HepG2 (cell line): ENCODE data around the gene EPN3. TPM values are rescaled to one million over a fixed set of nuclear protein-coding genes. Genes with fewer than 3 reads are reported as not detected.

Source experiments
- FUBP1 ChIP-seq: sonication (generic); formaldehyde crosslinking; IDR thresholded peaks from 2 replicates; pipeline ENCODE4 v1.5.1; 2020; ENCODE audit warnings: missing genetic modification reagents, mild to moderate bottlenecking, borderline replicate concordance
- GTF2F1 ChIP-seq: fragments of 150-350 bp; IDR thresholded peaks from 2 replicates; pipeline ENCODE4 v1.6.1; 2014; ENCODE audit warnings: low read length
- ISX ChIP-seq: sonication (generic); formaldehyde crosslinking; conservative IDR thresholded peaks from 2 replicates; pipeline ENCODE4 v1.5.0; 2020; ENCODE audit warnings: missing genetic modification reagents
- MAZ ChIP-seq, 2 experiments: sonication (generic) in 1 of 2; formaldehyde crosslinking in 1 of 2; IDR thresholded peaks; 2 replicates each; pipeline versions ENCODE4 v1.5.0 to v1.6.1; 2012 to 2020; ENCODE audit warnings: low read depth in 2 of 2, mild to moderate bottlenecking in 2 of 2, borderline replicate concordance in 1 of 2, improper control_type of control experiment in 1 of 2, low read length in 1 of 2, missing genetic modification reagents in 1 of 2, moderate library complexity in 1 of 2
- NPAS2 ChIP-seq: sonication (generic); formaldehyde crosslinking; IDR thresholded peaks from 2 replicates; pipeline ENCODE4 v1.8.0; 2022; ENCODE audit warnings: mild to moderate bottlenecking, missing genetic modification reagents, borderline replicate concordance
- ONECUT2 ChIP-seq: sonication (generic); formaldehyde crosslinking; IDR thresholded peaks from 2 replicates; pipeline ENCODE4 v1.4.0; 2020; ENCODE audit warnings: missing genetic modification reagents
- PCBP2 ChIP-seq: fragments of 200-400 bp; formaldehyde crosslinking; optimal IDR thresholded peaks from 2 replicates; pipeline ENCODE3; 2018; ENCODE audit warnings: low read length, low read depth; ENCODE audit not compliant: poor library complexity, severe bottlenecking
- SNAI1 ChIP-seq: sonication (generic); formaldehyde crosslinking; IDR thresholded peaks from 2 replicates; pipeline ENCODE4 v1.5.0; 2020; ENCODE audit warnings: mild to moderate bottlenecking, missing genetic modification reagents, borderline replicate concordance
- SRSF9 ChIP-seq: fragments of 200-400 bp; formaldehyde crosslinking; IDR thresholded peaks from 2 replicates; pipeline ENCODE4 v1.6.1; 2018; ENCODE audit warnings: borderline replicate concordance, mild to moderate bottlenecking, low read depth, low read length; ENCODE audit not compliant: insufficient read depth, poor library complexity, severe bottlenecking
- TIGD3 ChIP-seq: sonication (generic); formaldehyde crosslinking; IDR thresholded peaks from 2 replicates; pipeline ENCODE4 v1.5.1; 2020; ENCODE audit warnings: mild to moderate bottlenecking, missing genetic modification reagents, borderline replicate concordance
- TMF1 ChIP-seq: sonication (generic); formaldehyde crosslinking; IDR thresholded peaks from 2 replicates; pipeline ENCODE4 v1.8.1; 2022; ENCODE audit warnings: low read depth, missing genetic modification reagents
- ZMAT3 ChIP-seq: sonication (generic); formaldehyde crosslinking; conservative IDR thresholded peaks from 2 replicates; pipeline ENCODE4 v1.7.0; 2021; ENCODE audit warnings: missing genetic modification reagents
- ZNF20 ChIP-seq: sonication (generic); formaldehyde crosslinking; IDR thresholded peaks from 2 replicates; pipeline ENCODE4 v1.4.0; 2020; ENCODE audit warnings: mild to moderate bottlenecking, moderate library complexity, missing genetic modification reagents
- ZNF34 ChIP-seq: sonication (generic); formaldehyde crosslinking; IDR thresholded peaks from 2 replicates; pipeline ENCODE4 v1.4.0; 2020; ENCODE audit warnings: mild to moderate bottlenecking, missing genetic modification reagents, borderline replicate concordance
- ZNF580 ChIP-seq: IDR thresholded peaks from 2 replicates; pipeline ENCODE4 v1.6.1; 2016; ENCODE audit warnings: low read depth, borderline replicate concordance
- ZNF597 ChIP-seq: sonication (generic); formaldehyde crosslinking; IDR thresholded peaks from 2 replicates; pipeline ENCODE4 v1.5.0; 2020; ENCODE audit warnings: missing genetic modification reagents
- ZNF614 ChIP-seq: IDR thresholded peaks from 2 replicates; pipeline ENCODE4 v1.6.1; 2018; ENCODE audit warnings: missing biosample characterization, missing genetic modification reagents, inconsistent platforms, borderline replicate concordance
- ZNF720 ChIP-seq: sonication (generic); formaldehyde crosslinking; IDR thresholded peaks from 2 replicates; pipeline ENCODE4 v1.4.0; 2020; ENCODE audit warnings: missing genetic modification reagents
- ZNF781 ChIP-seq: sonication (generic); formaldehyde crosslinking; IDR thresholded peaks from 2 replicates; pipeline ENCODE4 v1.5.1; 2020; ENCODE audit warnings: borderline replicate concordance, mild to moderate bottlenecking, missing genetic modification reagents; ENCODE audit errors: not compliant biosample characterization
- ZNF800 ChIP-seq: sonication (generic); formaldehyde crosslinking; IDR thresholded peaks from 2 replicates; pipeline ENCODE4 v1.4.0; 2020; ENCODE audit warnings: missing genetic modification reagents
- ZSCAN12 ChIP-seq: sonication (generic); formaldehyde crosslinking; IDR thresholded peaks from 2 replicates; pipeline ENCODE4 v1.9.0; 2021; ENCODE audit warnings: mild to moderate bottlenecking, missing genetic modification reagents
- ZSCAN29 ChIP-seq: sonication (generic); formaldehyde crosslinking; conservative IDR thresholded peaks from 2 replicates; pipeline ENCODE4 v1.4.0; 2020; ENCODE audit warnings: mild to moderate bottlenecking, missing genetic modification reagents
- polyA plus RNA-seq, 8 experiments: library from polyadenylated mRNA; depleted of rRNA in 3 of 8; stranded (reverse) in 7 of 8; unstranded in 1 of 8; fragments of >200 nt; fragmentation: Illumina TruSeq in 4 of 8; extraction: Trizol in 4 of 8; gene quantifications; 2 replicates each; pipeline versions ENCODE4 v1.2.1 to v1.2.3, GENCODE V29; 2011 to 2016; ENCODE audit warnings: low read depth in 4 of 8, missing spikeins in 1 of 8, mixed read lengths in 1 of 8; ENCODE audit not compliant: insufficient read depth in 1 of 8
- total RNA-seq, 5 experiments: library from RNA; depleted of rRNA; stranded (reverse); fragments of >200 nt; fragmentation: Illumina TruSeq; extraction: Trizol; gene quantifications; 2 replicates each; pipeline ENCODE4 v1.2.3, GENCODE V29; 2016; ENCODE audit warnings: low read depth in 1 of 5

Gene EPN3
- total and polyA plus RNA-seq, 2 of the 13 experiments (the other 11 are each of a cell fraction or from before 2014, with no cell fraction given) = 0.11 to 0.95 TPM

GRCh38 chr17:50538549-50539410, 6.2 kb downstream of the EPN3 start (continued):
- no peak for TF ChIP-seq ZNF800 (CRISPR knock-in tag)
- no peak for TF ChIP-seq ZNF597 (CRISPR knock-in tag)
- TF ChIP-seq FUBP1 (CRISPR knock-in tag) = no peak
- TF ChIP-seq TIGD3 (CRISPR knock-in tag) = no peak
- no peak for TF ChIP-seq MAZ (IDR thresholded peaks at IDR 0.05; ENCODE audit: borderline replicate concordance, low read depth, low read length)
- peak; percentile 33; the same call in 1 of the 2 replicates for TF ChIP-seq MAZ (CRISPR knock-in tag; IDR thresholded peaks at IDR 0.05; ENCODE audit: low read depth)
- TF ChIP-seq NPAS2 (CRISPR knock-in tag) = no peak
- TF ChIP-seq ZNF781 (CRISPR knock-in tag) = no peak
- TF ChIP-seq ZNF614 = no peak
- no peak for TF ChIP-seq ISX (CRISPR knock-in tag)
- TF ChIP-seq SRSF9 = no peak
- no peak for TF ChIP-seq ONECUT2 (CRISPR knock-in tag)
- no peak for TF ChIP-seq ZMAT3 (CRISPR knock-in tag)
- TF ChIP-seq ZNF720 = no peak
- TF ChIP-seq ZNF34 = no peak
- TF ChIP-seq GTF2F1 = no peak
- no peak for TF ChIP-seq ZNF20 (CRISPR knock-in tag)
- TF ChIP-seq PCBP2 = no peak
- no peak for TF ChIP-seq ZNF580 (CRISPR knock-in tag)
- no peak for TF ChIP-seq TMF1 (CRISPR knock-in tag)
- TF ChIP-seq ZSCAN29 (CRISPR knock-in tag) = no peak
- no peak for TF ChIP-seq SNAI1 (CRISPR knock-in tag)
- no peak for TF ChIP-seq ZSCAN12
